H9 (cell line): ENCODE measurements around the gene S100A7A. TPM values are rescaled to one million over a fixed set of nuclear protein-coding genes. Genes with fewer than 3 reads are reported as not detected.

Experiments used
- DNase-seq: peaks from one replicate; pipeline ENCODE4 v3.0.0-alpha.2; 2017
- H2AFZ ChIP-seq: one replicate; pipeline ENCODE4 v1.6.1; 2013; ENCODE audit warnings: mild to moderate bottlenecking, low read length, control low read depth, moderate library complexity
- H2AK5ac ChIP-seq: 2 replicates; pipeline ENCODE4 v1.6.1; 2013; ENCODE audit warnings: low read length, control low read depth, mixed read lengths; ENCODE audit not compliant: insufficient read length
- H2BK120ac ChIP-seq: one replicate; pipeline ENCODE4 v1.6.1; 2013; ENCODE audit warnings: low read depth, mild to moderate bottlenecking, low read length, control low read depth, inconsistent platforms; ENCODE audit not compliant: poor library complexity, severe bottlenecking
- H2BK12ac ChIP-seq: 2 replicates; pipeline ENCODE4 v1.6.1; 2013; ENCODE audit warnings: low read length, control low read depth, mixed read lengths, low read depth; ENCODE audit not compliant: insufficient read length
- H2BK15ac ChIP-seq: 2 replicates; pipeline ENCODE4 v1.6.1; 2013; ENCODE audit warnings: low read depth, low read length, control low read depth
- H2BK20ac ChIP-seq: one replicate; pipeline ENCODE4 v1.6.1; 2013; ENCODE audit warnings: low read depth, mild to moderate bottlenecking, low read length, control low read depth, inconsistent platforms; ENCODE audit not compliant: poor library complexity, severe bottlenecking
- H2BK5ac ChIP-seq: 2 replicates; pipeline ENCODE4 v1.6.1; 2013; ENCODE audit warnings: low read length, control low read depth, mixed read lengths; ENCODE audit not compliant: insufficient read length
- H3K14ac ChIP-seq: 2 replicates; pipeline ENCODE4 v1.6.1; 2013; ENCODE audit warnings: low read length, control low read depth; ENCODE audit not compliant: insufficient read depth
- H3K18ac ChIP-seq: 2 replicates; pipeline ENCODE4 v1.6.1; 2013; ENCODE audit warnings: low read depth, mild to moderate bottlenecking, mixed read lengths, low read length, control low read depth; ENCODE audit not compliant: insufficient read length
- H3K23ac ChIP-seq: 2 replicates; pipeline ENCODE4 v1.6.1; 2013; ENCODE audit warnings: low read length, control low read depth, mixed read lengths, low read depth; ENCODE audit not compliant: insufficient read length
- H3K23me2 ChIP-seq: 2 replicates; pipeline ENCODE4 v1.6.1; 2013; ENCODE audit warnings: low read depth, mild to moderate bottlenecking, mixed read lengths, low read length, control low read depth; ENCODE audit not compliant: insufficient read length, poor library complexity, severe bottlenecking
- H3K27ac ChIP-seq: 2 replicates; pipeline ENCODE4 v1.5.1; 2013; ENCODE audit warnings: low read length, control low read depth, mixed read lengths, low read depth; ENCODE audit not compliant: insufficient read length
- H3K27me3 ChIP-seq: 2 replicates; pipeline ENCODE4 v1.6.1; 2013; ENCODE audit warnings: low read length, control low read depth, inconsistent platforms; ENCODE audit not compliant: insufficient read depth
- H3K4ac ChIP-seq: 2 replicates; pipeline ENCODE4 v1.6.1; 2013; ENCODE audit warnings: low read depth, mild to moderate bottlenecking, control low read depth, inconsistent platforms, low read length, moderate library complexity
- H3K4me1 ChIP-seq: 2 replicates; pipeline ENCODE4 v1.6.1; 2013; ENCODE audit warnings: low read length, control low read depth, inconsistent platforms; ENCODE audit not compliant: insufficient read depth
- H3K4me2 ChIP-seq: 2 replicates; pipeline ENCODE4 v1.6.1; 2013; ENCODE audit warnings: low read length, control low read depth, mixed read lengths; ENCODE audit not compliant: insufficient read length, insufficient read depth
- H3K56ac ChIP-seq: 2 replicates; pipeline ENCODE4 v1.6.1; 2013; ENCODE audit warnings: low read depth, mild to moderate bottlenecking, mixed read lengths, low read length, control low read depth; ENCODE audit not compliant: insufficient read length
- H3K79me1 ChIP-seq: 2 replicates; pipeline ENCODE4 v1.6.1; 2013; ENCODE audit warnings: low read depth, mild to moderate bottlenecking, moderate library complexity, low read length, control low read depth, inconsistent platforms; ENCODE audit not compliant: insufficient read depth, poor library complexity, severe bottlenecking
- H3K79me2 ChIP-seq: 2 replicates; pipeline ENCODE4 v1.6.1; 2013; ENCODE audit warnings: low read length, control low read depth, inconsistent platforms; ENCODE audit not compliant: insufficient read depth
- H3K9ac ChIP-seq: 2 replicates; pipeline ENCODE4 v1.6.1; 2013; ENCODE audit warnings: low read length, control low read depth, mixed read lengths; ENCODE audit not compliant: insufficient read length; ENCODE audit errors: extremely low read depth
- H3K9me3 ChIP-seq: one replicate; pipeline ENCODE4 v1.6.1; 2013; ENCODE audit warnings: low read depth, low read length, inconsistent platforms; ENCODE audit not compliant: control insufficient read depth
- H3T11ph ChIP-seq: one replicate; pipeline ENCODE4 v1.6.1; 2013; ENCODE audit warnings: mild to moderate bottlenecking, low read length, control low read depth, inconsistent platforms
- H4K20me1 ChIP-seq: one replicate; pipeline ENCODE4 v1.6.1; 2013; ENCODE audit not compliant: control insufficient read depth, insufficient read length, insufficient read depth
- H4K5ac ChIP-seq: 2 replicates; pipeline ENCODE4 v1.6.1; 2013; ENCODE audit warnings: low read depth, mild to moderate bottlenecking, mixed read lengths, low read length, control low read depth; ENCODE audit not compliant: insufficient read length
- H4K8ac ChIP-seq: replicated peaks from 2 replicates; pipeline ENCODE4 v1.6.1; 2013; ENCODE audit warnings: low read length, control low read depth, mixed read lengths, low read depth; ENCODE audit not compliant: insufficient read length
- H4K91ac ChIP-seq: 2 replicates; pipeline ENCODE4 v1.6.1; 2013; ENCODE audit warnings: low read depth, mild to moderate bottlenecking, moderate library complexity, mixed read lengths, low read length, control low read depth; ENCODE audit not compliant: insufficient read length
- H3K27ac Mint-ChIP-seq, 3 experiments: 2 replicates in 2 of 3; 3 replicates in 1 of 3; pipeline ENCODE4 v1.8.0; 2020 to 2021; ENCODE audit warnings: mixed read lengths in 3 of 3, mild to moderate bottlenecking in 1 of 3, moderate library complexity in 1 of 3
- H3K27me3 Mint-ChIP-seq: 2 replicates; pipeline ENCODE4 v1.8.0; 2021; ENCODE audit warnings: low read depth, mild to moderate bottlenecking, moderate library complexity, mixed read lengths
- H3K36me3 Mint-ChIP-seq, 3 experiments: 2 replicates in 2 of 3; 3 replicates in 1 of 3; pipeline ENCODE4 v1.8.0; 2020 to 2021; ENCODE audit warnings: low read depth in 3 of 3, mixed read lengths in 3 of 3; ENCODE audit not compliant: insufficient read depth in 1 of 3
- H3K4me1 Mint-ChIP-seq, 2 experiments: 2 replicates each; pipeline ENCODE4 v1.8.0; 2020; ENCODE audit warnings: mixed read lengths in 2 of 2
- H3K4me3 Mint-ChIP-seq, 2 experiments: 2 replicates in 1 of 2; 3 replicates in 1 of 2; pipeline ENCODE4 v1.8.0; 2020 to 2021; ENCODE audit warnings: mild to moderate bottlenecking in 2 of 2, mixed read lengths in 2 of 2, moderate library complexity in 1 of 2
- H3K9me3 Mint-ChIP-seq, 2 experiments: 2 replicates in 1 of 2; 3 replicates in 1 of 2; pipeline ENCODE4 v1.8.0; 2020; ENCODE audit warnings: mild to moderate bottlenecking in 2 of 2, mixed read lengths in 2 of 2, moderate library complexity in 1 of 2
- WGBS: extraction: QIAGEN DNeasy Blood & Tissue Kit; methylation state at CpG from one replicate; pipeline ENCODE4 v1.1.7; 2013; ENCODE audit warnings: missing lambda C conversion rate, low lambda C conversion rate, mixed read lengths; ENCODE audit not compliant: insufficient read length; ENCODE audit errors: extremely low coverage; 5-methylcytosine and 5-hydroxymethylcytosine counted together
- total RNA-seq: library from RNA; stranded (reverse); gene quantifications from 2 replicates; pipeline ENCODE4 v1.2.1, GENCODE V29; 2021
- TF ChIP-seq, protein P1 (sequence below): fragments of 200-600 bp; sonication (generic); conservative IDR thresholded peaks from 3 replicates; pipeline ENCODE4 v1.8.0; 2021; ENCODE audit warnings: antibody characterized with exemption, mild to moderate bottlenecking

Gene S100A7A
- total RNA-seq, 1 experiment from 2014 or later = not detected

DNA sequence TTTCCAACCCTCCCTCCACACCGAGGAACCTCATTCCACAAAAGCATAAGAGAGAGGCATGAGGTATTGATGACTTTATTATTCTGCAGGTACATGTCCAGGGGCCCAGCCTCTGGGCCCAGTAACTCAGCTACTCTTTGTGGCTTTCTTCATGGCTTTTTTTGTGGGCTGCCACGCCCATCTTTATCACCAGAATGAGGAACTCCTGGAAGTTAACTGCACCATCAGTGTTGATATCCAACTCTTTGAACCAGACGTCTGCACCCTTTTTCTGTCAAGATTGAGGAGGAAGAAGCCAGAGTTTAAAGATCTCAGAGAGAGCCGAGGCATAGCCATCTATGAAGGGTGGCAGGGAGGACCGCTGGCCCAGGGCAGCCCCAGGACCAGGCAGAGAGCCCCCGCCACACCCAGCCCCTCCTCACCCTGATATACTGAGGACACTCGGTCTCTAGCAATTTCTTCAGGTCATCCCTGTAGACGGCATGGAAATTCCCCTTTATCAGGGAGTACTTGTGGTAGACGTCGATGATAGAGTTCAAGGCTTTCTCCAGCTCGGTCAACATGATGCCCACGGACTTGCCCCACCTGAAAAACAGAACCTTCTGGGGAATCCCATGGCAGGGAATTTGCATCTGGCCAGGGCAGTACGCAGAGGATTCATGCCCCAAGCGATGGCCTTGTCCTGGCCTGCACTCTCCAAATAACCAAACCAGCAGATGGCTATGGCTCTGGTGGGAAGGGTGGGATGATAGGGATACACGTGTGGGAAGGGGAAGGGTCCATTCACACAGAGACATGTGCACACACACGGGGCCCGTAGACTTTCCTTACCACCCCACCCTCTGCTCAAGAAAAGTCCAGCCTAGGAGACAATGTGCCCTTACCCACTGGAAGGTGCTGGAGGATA, 26.1 kb upstream of the S100A7A start:
- Mint-ChIP-seq H3K36me3 (no peaks in the 10 kb centered on the region), H3K9me3 (no peaks in the 10 kb centered on the region), H3K4me1 (peaks cover 0 to 2% of the 10 kb centered on the region in 2 experiments; a peak in 1 of 4 replicates), H3K4me3 (no peak overlapping the region), H3K27ac (no peak overlapping the region), H3K27me3 (peaks cover 7% of the 10 kb centered on the region)
- Histone ChIP-seq H4K8ac (no peak overlapping the region), H3K4me1 (no peaks in the 10 kb centered on the region), H2BK5ac (no peak overlapping the region), H3K4ac (no peak overlapping the region), H3K27ac (no peak overlapping the region), H4K91ac (no peak overlapping the region), H3T11ph (no peak overlapping the region), H4K20me1 (no peaks in the 10 kb centered on the region), H4K5ac (no peak overlapping the region), H3K9ac (no peak overlapping the region), H2BK15ac (no peak overlapping the region), H3K27me3 (no peaks in the 10 kb centered on the region), H2AFZ (no peak overlapping the region), H3K79me2 (no peaks in the 10 kb centered on the region), H2AK5ac (no peak overlapping the region), H3K4me2 (no peak overlapping the region), H3K56ac (no peak overlapping the region), H3K23me2 (no peaks in the 10 kb centered on the region), H3K18ac (no peak overlapping the region), H2BK12ac (no peak overlapping the region), H3K9me3 (no peaks in the 10 kb centered on the region), H2BK20ac (no peak overlapping the region), H3K14ac (no peak overlapping the region), H2BK120ac (no peak overlapping the region), H3K23ac (no peak overlapping the region), H3K79me1 (no peaks in the 10 kb centered on the region)
- TF ChIP-seq, protein P1, sequence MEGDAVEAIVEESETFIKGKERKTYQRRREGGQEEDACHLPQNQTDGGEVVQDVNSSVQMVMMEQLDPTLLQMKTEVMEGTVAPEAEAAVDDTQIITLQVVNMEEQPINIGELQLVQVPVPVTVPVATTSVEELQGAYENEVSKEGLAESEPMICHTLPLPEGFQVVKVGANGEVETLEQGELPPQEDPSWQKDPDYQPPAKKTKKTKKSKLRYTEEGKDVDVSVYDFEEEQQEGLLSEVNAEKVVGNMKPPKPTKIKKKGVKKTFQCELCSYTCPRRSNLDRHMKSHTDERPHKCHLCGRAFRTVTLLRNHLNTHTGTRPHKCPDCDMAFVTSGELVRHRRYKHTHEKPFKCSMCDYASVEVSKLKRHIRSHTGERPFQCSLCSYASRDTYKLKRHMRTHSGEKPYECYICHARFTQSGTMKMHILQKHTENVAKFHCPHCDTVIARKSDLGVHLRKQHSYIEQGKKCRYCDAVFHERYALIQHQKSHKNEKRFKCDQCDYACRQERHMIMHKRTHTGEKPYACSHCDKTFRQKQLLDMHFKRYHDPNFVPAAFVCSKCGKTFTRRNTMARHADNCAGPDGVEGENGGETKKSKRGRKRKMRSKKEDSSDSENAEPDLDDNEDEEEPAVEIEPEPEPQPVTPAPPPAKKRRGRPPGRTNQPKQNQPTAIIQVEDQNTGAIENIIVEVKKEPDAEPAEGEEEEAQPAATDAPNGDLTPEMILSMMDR = no peak
- WGBS = no CpG with 5 or more reads among the region's 17 CpGs
- DNase-seq = no peak
